Smooth muscle cell of the brain vasculature (primary cell): Measurements from ENCODE around the gene STIL.
"Not testable (repeated sequence)": the region's sequence is repeated elsewhere in the genome, so short reads cannot be mapped to it uniquely, and the experiment has no call there.

Source experiments
- DNase-seq: peaks from one replicate; pipeline ENCODE4 v3.0.0-alpha.2; 2012; ENCODE audit warnings: low read depth, low spot score

The STIL gene

GRCh38 chr1:47313915-47314664 is at the start of gene STIL:
STIL (minus strand) TSS chr1:47314147; CDS start chr1:47310319, 3,828 bp downstream.
- DNase-seq = peak; percentile 100

- no peak for DNase-seq
These were observed 48.9 kb upstream of the STIL start for GRCh38 chr1:47362828-47363227.

GRCh38 chr1:47361380-47361779 is 47.4 kb upstream of the STIL start:
- no peak for DNase-seq

GRCh38 chr1:47351305-47351704 is 37.4 kb upstream of the STIL start:
- no peak for DNase-seq

- no peak for DNase-seq
These were observed 34.3 kb upstream of the STIL start for GRCh38 chr1:47348246-47348645.

- DNase-seq = no peak
These were observed 33.8 kb upstream of the STIL start for GRCh38 chr1:47347735-47348134.

- not testable (repeated sequence) for DNase-seq
These were observed 33.0 kb upstream of the STIL start for GRCh38 chr1:47346979-47347378.

GRCh38 chr1:47340227-47340626 is 26.3 kb upstream of the STIL start:
- no peak for DNase-seq

- DNase-seq = no peak
These were observed 24.5 kb upstream of the STIL start for GRCh38 chr1:47338249-47339077.

- DNase-seq = no peak
These were observed 23.4 kb upstream of the STIL start for GRCh38 chr1:47337350-47337749.

GRCh38 chr1:47334765-47335435 is 21.0 kb upstream of the STIL start:
- no peak for DNase-seq

- peak; percentile 46 for DNase-seq
These were observed 20.2 kb upstream of the STIL start for GRCh38 chr1:47333922-47334764.

- peak; percentile 54 for DNase-seq
These were observed 19.6 kb upstream of the STIL start, which contains the start of gene CMPK1 for GRCh38 chr1:47333578-47333921. CMPK1 (plus strand) TSS chr1:47333790; CDS start chr1:47333946, 156 bp downstream.

GRCh38 chr1:47332779-47333577 is 19.0 kb upstream of the STIL start:
- DNase-seq = no peak

- no peak for DNase-seq
These were observed 17.9 kb upstream of the STIL start for GRCh38 chr1:47331875-47332274.

GRCh38 chr1:47330212-47330611 is 16.3 kb upstream of the STIL start:
- DNase-seq = no peak

GRCh38 chr1:47328992-47329391 is 15.0 kb upstream of the STIL start:
- DNase-seq = no peak

- no peak for DNase-seq
These were observed 12.3 kb upstream of the STIL start for GRCh38 chr1:47326271-47326670.

- no peak for DNase-seq
These were observed 11.6 kb upstream of the STIL start for GRCh38 chr1:47325528-47325927.

GRCh38 chr1:47324682-47325081 is 10.7 kb upstream of the STIL start:
- DNase-seq = no peak
